Mammary epithelial cell (primary cell): ENCODE measurements around the gene ADCY10.

Experiments used
- EZH2 ChIP-seq: IDR thresholded peaks from 2 replicates; pipeline ENCODE4 v1.6.1; 2012; ENCODE audit warnings: low read length, inconsistent platforms, borderline replicate concordance
- TF ChIP-seq, protein P1 (sequence below), 2 donors: IDR thresholded peaks in 1 of 2; conservative IDR thresholded peaks in 1 of 2; 2 replicates each; pipeline ENCODE4 v1.5.1; 2011 to 2012; ENCODE audit warnings: inconsistent platforms in 2 of 2, low read length in 2 of 2, mild to moderate bottlenecking in 2 of 2, control low read depth in 1 of 2, low read depth in 1 of 2; ENCODE audit not compliant: insufficient read depth in 1 of 2; ENCODE audit errors: extremely low read depth in 1 of 2

DNA sequence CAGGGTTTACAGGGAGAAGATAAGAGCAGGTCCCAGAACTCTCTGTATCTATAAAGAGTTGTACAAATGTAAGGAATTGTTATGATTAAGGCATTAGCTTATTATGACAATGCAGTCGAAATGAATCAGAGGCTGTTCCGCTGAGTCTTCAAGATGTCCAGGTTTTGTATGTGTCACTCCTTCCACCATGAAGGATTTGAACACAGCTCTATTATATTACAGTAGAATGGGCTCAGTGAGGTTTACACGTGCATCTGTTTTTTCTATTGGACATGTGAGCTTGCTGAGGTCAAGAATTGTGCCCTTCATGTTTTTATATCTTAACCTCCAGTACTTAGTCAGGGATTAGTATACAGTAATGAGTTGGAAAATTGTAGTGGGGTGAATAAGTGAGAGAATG is 105.8 kb downstream of the ADCY10 start:
- TF ChIP-seq, protein P1, sequence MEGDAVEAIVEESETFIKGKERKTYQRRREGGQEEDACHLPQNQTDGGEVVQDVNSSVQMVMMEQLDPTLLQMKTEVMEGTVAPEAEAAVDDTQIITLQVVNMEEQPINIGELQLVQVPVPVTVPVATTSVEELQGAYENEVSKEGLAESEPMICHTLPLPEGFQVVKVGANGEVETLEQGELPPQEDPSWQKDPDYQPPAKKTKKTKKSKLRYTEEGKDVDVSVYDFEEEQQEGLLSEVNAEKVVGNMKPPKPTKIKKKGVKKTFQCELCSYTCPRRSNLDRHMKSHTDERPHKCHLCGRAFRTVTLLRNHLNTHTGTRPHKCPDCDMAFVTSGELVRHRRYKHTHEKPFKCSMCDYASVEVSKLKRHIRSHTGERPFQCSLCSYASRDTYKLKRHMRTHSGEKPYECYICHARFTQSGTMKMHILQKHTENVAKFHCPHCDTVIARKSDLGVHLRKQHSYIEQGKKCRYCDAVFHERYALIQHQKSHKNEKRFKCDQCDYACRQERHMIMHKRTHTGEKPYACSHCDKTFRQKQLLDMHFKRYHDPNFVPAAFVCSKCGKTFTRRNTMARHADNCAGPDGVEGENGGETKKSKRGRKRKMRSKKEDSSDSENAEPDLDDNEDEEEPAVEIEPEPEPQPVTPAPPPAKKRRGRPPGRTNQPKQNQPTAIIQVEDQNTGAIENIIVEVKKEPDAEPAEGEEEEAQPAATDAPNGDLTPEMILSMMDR (conservative IDR thresholded peaks at IDR 0.05 in 1 of 2, IDR thresholded peaks at IDR 0.05 in 1 of 2; ENCODE audit: extremely low read depth in 1 of 2, insufficient read depth in 1 of 2, low read depth in 1 of 2, low read length in 2 of 2): no peak
- TF ChIP-seq EZH2: no peak
